IPS DF 4.7 (cell line): ENCODE data around the gene CKLF.
"Not testable (repeated sequence)": the region's sequence is repeated elsewhere in the genome, so short reads cannot be mapped to it uniquely, and the experiment has no call there.

Experiments
- DNase-seq: peaks from one replicate; pipeline ENCODE4 v3.0.0-alpha.2; 2013; ENCODE audit warnings: low spot score; ENCODE audit errors: extremely low read depth

Gene CKLF

GRCh38 chr16:66552286-66553177, at the start of gene CKLF:
Gene CKLF (plus strand): TSS chr16:66552576. CDS start chr16:66552716, 140 bp downstream.
- no peak for DNase-seq

- no peak for DNase-seq
Measured at GRCh38 chr16:66503030-66503429, 49.3 kb upstream of the CKLF start.

GRCh38 chr16:66503612-66504011, 48.8 kb upstream of the CKLF start:
- DNase-seq = no peak

- DNase-seq = no peak
Measured at GRCh38 chr16:66507731-66508239, 44.6 kb upstream of the CKLF start.

GRCh38 chr16:66508248-66508913, 44.0 kb upstream of the CKLF start:
- DNase-seq = no peak

GRCh38 chr16:66508914-66509496, 43.4 kb upstream of the CKLF start:
- no peak for DNase-seq

- no peak for DNase-seq
Measured at GRCh38 chr16:66509576-66509975, 42.8 kb upstream of the CKLF start.

- no peak for DNase-seq
Measured at GRCh38 chr16:66510298-66510697, 42.1 kb upstream of the CKLF start.

GRCh38 chr16:66510711-66511601, 41.4 kb upstream of the CKLF start:
- no peak for DNase-seq

GRCh38 chr16:66511602-66512271, 40.6 kb upstream of the CKLF start:
- DNase-seq = peak; percentile 58

- no peak for DNase-seq
Measured at GRCh38 chr16:66512272-66513110, 39.9 kb upstream of the CKLF start.

- no peak for DNase-seq
Measured at GRCh38 chr16:66513111-66513723, 39.2 kb upstream of the CKLF start.

GRCh38 chr16:66514391-66514790, 38.0 kb upstream of the CKLF start:
- DNase-seq = not testable (repeated sequence)

- not testable (repeated sequence) for DNase-seq
Measured at GRCh38 chr16:66514980-66515595, 37.3 kb upstream of the CKLF start.

- no peak for DNase-seq
Measured at GRCh38 chr16:66515596-66516508, 36.5 kb upstream of the CKLF start.

GRCh38 chr16:66516509-66516807, 35.9 kb upstream of the CKLF start:
- no peak for DNase-seq

GRCh38 chr16:66516808-66517585, 35.4 kb upstream of the CKLF start:
- DNase-seq = no peak
